Activated CD4-positive, alpha-beta T cell treated with anti-CD3 and anti-CD28 coated beads for 48 hours (primary cell): Measurements from ENCODE around the gene TRIP11.

Experiments used
- DNase-seq: peaks from one replicate; pipeline ENCODE4 v3.0.0-alpha.2; 2020

Gene TRIP11

GRCh38 chr14:92009604-92010003 lies 30.3 kb downstream of the TRIP11 start:
- no peak for DNase-seq

GRCh38 chr14:92005019-92005418 lies 34.8 kb downstream of the TRIP11 start:
- DNase-seq: no peak

GRCh38 chr14:92004062-92004461 lies 35.8 kb downstream of the TRIP11 start:
- DNase-seq: no peak

GRCh38 chr14:91998667-91999570 lies 40.9 kb downstream of the TRIP11 start:
- no peak for DNase-seq

GRCh38 chr14:91997492-91997891 lies 42.4 kb downstream of the TRIP11 start:
- DNase-seq: no peak

GRCh38 chr14:91996948-91997371 lies 42.9 kb downstream of the TRIP11 start:
- DNase-seq: no peak

GRCh38 chr14:91987192-91987591 lies 52.7 kb downstream of the TRIP11 start:
- no peak for DNase-seq

GRCh38 chr14:91985521-91986255 lies 54.2 kb downstream of the TRIP11 start:
- DNase-seq: no peak

- no peak for DNase-seq
These were observed 54.9 kb downstream of the TRIP11 start for GRCh38 chr14:91985008-91985407.

GRCh38 chr14:91983588-91983987 lies 56.3 kb downstream of the TRIP11 start:
- no peak for DNase-seq

- no peak for DNase-seq
These were observed 59.7 kb downstream of the TRIP11 start for GRCh38 chr14:91980157-91980556.

- no peak for DNase-seq
These were observed 62.0 kb downstream of the TRIP11 start for GRCh38 chr14:91977884-91978283.

- no peak for DNase-seq
These were observed 64.1 kb downstream of the TRIP11 start for GRCh38 chr14:91975763-91976162.

- DNase-seq: no peak
These were observed 68.6 kb downstream of the TRIP11 start for GRCh38 chr14:91971188-91971778.

GRCh38 chr14:91968280-91968679 lies 71.6 kb downstream of the TRIP11 start:
- peak; percentile 46 for DNase-seq

GRCh38 chr14:91964724-91965123 lies 75.1 kb downstream of the TRIP11 start:
- no peak for DNase-seq

GRCh38 chr14:91964011-91964410 lies 75.8 kb downstream of the TRIP11 start:
- DNase-seq: no peak

GRCh38 chr14:91963465-91963864 lies 76.4 kb downstream of the TRIP11 start:
- DNase-seq: no peak

GRCh38 chr14:91961297-91962220 lies 78.3 kb downstream of the TRIP11 start:
- peak; percentile 28 for DNase-seq

GRCh38 chr14:91957876-91958313 lies 82.0 kb downstream of the TRIP11 start:
- DNase-seq: no peak

- DNase-seq: no peak
These were observed 83.2 kb downstream of the TRIP11 start for GRCh38 chr14:91956616-91957015.

- DNase-seq: no peak
These were observed 84.7 kb downstream of the TRIP11 start for GRCh38 chr14:91955168-91955567.
